Hepatocyte (in vitro differentiated cells): ENCODE results near the gene COL5A1.

Experiments used
- EZH2 ChIP-seq: fragments of 200-600 bp; sonication (generic); IDR thresholded peaks from 2 replicates; pipeline ENCODE4 v1.6.1; 2016; ENCODE audit warnings: antibody characterized with exemption, mild to moderate bottlenecking, borderline replicate concordance
- EZH2phosphoT487 ChIP-seq: fragments of 200-600 bp; sonication (generic); IDR thresholded peaks from one replicate; pipeline ENCODE4 v1.6.1; 2018; ENCODE audit warnings: antibody characterized with exemption, mild to moderate bottlenecking, low read depth, moderate library complexity; ENCODE audit not compliant: unreplicated experiment, severe bottlenecking
- TF ChIP-seq, protein P1 (sequence below): fragments of 200-600 bp; sonication (generic); IDR thresholded peaks from 2 replicates; pipeline ENCODE4 v1.5.1; 2016; ENCODE audit warnings: antibody characterized with exemption, mild to moderate bottlenecking; ENCODE audit not compliant: poor library complexity

DNA sequence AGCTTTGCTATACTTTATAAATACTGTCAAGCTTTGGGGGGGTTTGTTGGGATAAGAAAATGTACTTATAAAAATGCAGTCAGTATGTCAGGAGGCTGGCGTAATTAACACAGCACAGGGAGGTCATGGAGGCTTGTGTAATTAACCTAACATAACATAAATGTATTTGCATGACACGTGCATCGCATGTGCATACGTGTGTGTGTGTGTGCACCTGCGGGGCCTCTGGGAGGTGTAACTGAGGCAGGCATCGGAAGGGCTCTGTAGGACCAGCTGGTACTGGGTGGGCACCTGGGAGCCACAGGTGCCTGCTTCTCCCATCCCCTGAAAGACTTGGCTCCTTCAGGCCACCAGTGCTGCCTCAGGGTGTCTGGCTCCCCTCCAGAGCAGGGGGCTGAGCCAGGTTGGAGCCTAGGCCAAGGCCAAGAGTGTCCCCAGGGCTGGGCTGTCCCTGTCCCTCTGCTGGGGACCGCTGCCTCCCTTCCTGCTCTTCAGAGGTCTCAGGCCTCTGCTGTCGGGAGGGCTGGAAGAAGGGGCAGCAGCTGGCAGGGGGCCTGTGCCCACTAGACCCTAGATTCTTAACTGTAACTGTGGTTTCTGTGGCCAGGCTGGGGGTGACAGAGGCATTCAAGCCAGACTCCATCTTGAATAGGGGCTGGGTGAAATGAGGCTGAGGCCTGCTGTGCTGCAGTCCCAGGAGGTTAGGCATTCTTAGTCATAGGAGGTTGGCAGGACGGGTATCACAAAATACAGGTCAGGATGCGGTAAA lies 248.0 kb downstream of the COL5A1 start:
- TF ChIP-seq, protein P1, sequence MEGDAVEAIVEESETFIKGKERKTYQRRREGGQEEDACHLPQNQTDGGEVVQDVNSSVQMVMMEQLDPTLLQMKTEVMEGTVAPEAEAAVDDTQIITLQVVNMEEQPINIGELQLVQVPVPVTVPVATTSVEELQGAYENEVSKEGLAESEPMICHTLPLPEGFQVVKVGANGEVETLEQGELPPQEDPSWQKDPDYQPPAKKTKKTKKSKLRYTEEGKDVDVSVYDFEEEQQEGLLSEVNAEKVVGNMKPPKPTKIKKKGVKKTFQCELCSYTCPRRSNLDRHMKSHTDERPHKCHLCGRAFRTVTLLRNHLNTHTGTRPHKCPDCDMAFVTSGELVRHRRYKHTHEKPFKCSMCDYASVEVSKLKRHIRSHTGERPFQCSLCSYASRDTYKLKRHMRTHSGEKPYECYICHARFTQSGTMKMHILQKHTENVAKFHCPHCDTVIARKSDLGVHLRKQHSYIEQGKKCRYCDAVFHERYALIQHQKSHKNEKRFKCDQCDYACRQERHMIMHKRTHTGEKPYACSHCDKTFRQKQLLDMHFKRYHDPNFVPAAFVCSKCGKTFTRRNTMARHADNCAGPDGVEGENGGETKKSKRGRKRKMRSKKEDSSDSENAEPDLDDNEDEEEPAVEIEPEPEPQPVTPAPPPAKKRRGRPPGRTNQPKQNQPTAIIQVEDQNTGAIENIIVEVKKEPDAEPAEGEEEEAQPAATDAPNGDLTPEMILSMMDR = no peak
- TF ChIP-seq EZH2phosphoT487 (no peak), EZH2 (no peak)
